GM23338 (cell line): ENCODE results near the gene ARL6.

Experiments
- CREB1 ChIP-seq: fragments of 250-450 bp; sonication (Bioruptor Pico); IDR thresholded peaks from 2 replicates; pipeline ENCODE4 v1.5.0; 2020; ENCODE audit warnings: low read depth, mild to moderate bottlenecking, moderate library complexity
- CTCF ChIP-seq, 2 experiments: fragments of 200-600 bp in 1 of 2; sonication (generic) in 1 of 2; conservative IDR thresholded peaks; 2 replicates each; pipeline versions ENCODE4 v1.5.1 to v1.6.1; 2016 to 2017; ENCODE audit warnings: antibody characterized with exemption in 2 of 2, low read depth in 2 of 2, mild to moderate bottlenecking in 2 of 2, moderate library complexity in 1 of 2
- POLR2AphosphoS5 ChIP-seq: IDR thresholded peaks from 2 replicates; pipeline ENCODE4 v1.6.1; 2016; ENCODE audit warnings: antibody characterized with exemption, low read depth

- TF ChIP-seq CREB1 (CRISPR knock-in tag) (no peak), CTCF (conservative IDR thresholded peaks at IDR 0.05; ENCODE audit: low read depth in 2 of 2) (no peak), POLR2AphosphoS5 (no peak)
Measured at GRCh38 chr3:97827741-97828471, 63.3 kb downstream of the ARL6 start.
